OCI-LY1 (cell line): ENCODE results near the gene CALM3.

Experiments
- H2AFZ ChIP-seq: fragments of 200-600 bp; sonication (generic), shearing (Covaris generic); 2 replicates; pipeline ENCODE4 v1.6.0; 2014; ENCODE audit warnings: antibody characterized with exemption, mild to moderate bottlenecking, low read length
- H3F3A ChIP-seq: fragments of 200-600 bp; sonication (generic), shearing (Covaris generic); 2 replicates; pipeline ENCODE4 v1.6.0; 2014; ENCODE audit warnings: mild to moderate bottlenecking, antibody characterized with exemption, low read length, moderate library complexity; ENCODE audit not compliant: insufficient read depth
- H3K27ac ChIP-seq: fragments of 200-600 bp; sonication (generic); 2 replicates; pipeline ENCODE4 v1.5.1; 2014; ENCODE audit warnings: low read length, mixed run types, mild to moderate bottlenecking, low read depth; ENCODE audit not compliant: poor library complexity, severe bottlenecking
- H3K27me3 ChIP-seq: fragments of 200-600 bp; sonication (generic); 2 replicates; pipeline ENCODE4 v1.6.0; 2014; ENCODE audit warnings: antibody characterized with exemption, mild to moderate bottlenecking, low read length, moderate library complexity; ENCODE audit not compliant: insufficient read depth
- H3K36me3 ChIP-seq: fragments of 200-600 bp; sonication (generic); 2 replicates; pipeline ENCODE4 v1.6.1; 2014; ENCODE audit warnings: mild to moderate bottlenecking, antibody characterized with exemption, low read length, moderate library complexity, mixed read lengths; ENCODE audit not compliant: insufficient read depth
- H3K4me1 ChIP-seq: fragments of 200-600 bp; sonication (generic); 2 replicates; pipeline ENCODE4 v1.5.1; 2014; ENCODE audit warnings: mild to moderate bottlenecking, low read length, moderate library complexity; ENCODE audit not compliant: insufficient read depth, severe bottlenecking
- H3K4me2 ChIP-seq: fragments of 200-600 bp; sonication (generic), shearing (Covaris generic); 2 replicates; pipeline ENCODE4 v1.6.1; 2014; ENCODE audit warnings: low read length
- H3K4me3 ChIP-seq: fragments of 200-600 bp; sonication (generic); 2 replicates; pipeline ENCODE4 v1.5.1; 2014; ENCODE audit warnings: low read length, low read depth, mild to moderate bottlenecking, mixed read lengths; ENCODE audit not compliant: poor library complexity, severe bottlenecking
- H3K79me2 ChIP-seq: fragments of 200-600 bp; shearing (Covaris generic); 2 replicates; pipeline ENCODE4 v1.6.1; 2016; ENCODE audit warnings: mixed run types, low read length, mixed read lengths; ENCODE audit not compliant: insufficient read depth
- H3K9ac ChIP-seq: fragments of 200-600 bp; sonication (generic), shearing (Covaris generic); 2 replicates; pipeline ENCODE4 v1.6.1; 2014; ENCODE audit warnings: mild to moderate bottlenecking, low read length, mixed read lengths
- H3K9me2 ChIP-seq: fragments of 200-600 bp; sonication (generic), shearing (Covaris generic); 2 replicates; pipeline ENCODE4 v1.6.1; 2014; ENCODE audit warnings: low read depth, mild to moderate bottlenecking, low read length, mixed read lengths
- H3K9me3 ChIP-seq: fragments of 200-600 bp; shearing (Covaris generic); 2 replicates; pipeline ENCODE4 v1.6.1; 2014; ENCODE audit warnings: low read length, mixed read lengths
- H4K20me1 ChIP-seq: fragments of 200-600 bp; sonication (generic), shearing (Covaris generic); 2 replicates; pipeline ENCODE4 v1.6.0; 2016; ENCODE audit warnings: mild to moderate bottlenecking, low read length; ENCODE audit not compliant: insufficient read depth
- CTCF ChIP-seq: fragments of 200-600 bp; sonication (generic), shearing (Covaris generic); IDR thresholded peaks from 2 replicates; pipeline ENCODE4 v1.5.1; 2017; ENCODE audit warnings: mild to moderate bottlenecking, antibody characterized with exemption, low read length, moderate library complexity, mixed read lengths
- EZH2 ChIP-seq: fragments of 200-600 bp; sonication (generic), shearing (Covaris generic); IDR thresholded peaks from 2 replicates; pipeline ENCODE4 v1.8.0; 2017; ENCODE audit warnings: borderline replicate concordance, mixed run types, mild to moderate bottlenecking, antibody characterized with exemption, low read length, moderate library complexity, mixed read lengths

The CALM3 gene

GRCh38 chr19:46629546-46630025 lies 28.5 kb downstream of the CALM3 start:
- H3K9ac ChIP-seq: no peak overlapping the region
- H3K27me3 ChIP-seq: peaks cover 21% of the 10 kb centered on the region

GRCh38 chr19:46630586-46631205 lies 29.6 kb downstream of the CALM3 start:
- no peak overlapping the region for H3K4me2 ChIP-seq

More at GRCh38 chr19:46629546-46630025, 28.5 kb downstream of the CALM3 start:
- Histone ChIP-seq H3K4me2 (no peak overlapping the region), H3K27ac (no peak overlapping the region), H3K9me3 (no peaks in the 10 kb centered on the region), H4K20me1 (no peaks in the 10 kb centered on the region), H3K9me2 (no peaks in the 10 kb centered on the region), H3F3A (no peaks in the 10 kb centered on the region), H3K36me3 (no peaks in the 10 kb centered on the region), H3K79me2 (no peaks in the 10 kb centered on the region), H3K4me1 (peaks cover 10% of the 10 kb centered on the region), H2AFZ (no peak overlapping the region), H3K4me3 (no peak overlapping the region)
- TF ChIP-seq CTCF (no peak), EZH2 (no peak)

GRCh38 chr19:46631481-46631880 lies 30.4 kb downstream of the CALM3 start:
- Histone ChIP-seq H3K36me3 (no peaks in the 10 kb centered on the region), H3K9me3 (no peaks in the 10 kb centered on the region), H3K27ac (no peak overlapping the region), H3K79me2 (no peaks in the 10 kb centered on the region), H3K9me2 (no peaks in the 10 kb centered on the region), H4K20me1 (no peaks in the 10 kb centered on the region), H3K4me3 (no peak overlapping the region), H3K4me2 (no peak overlapping the region), H3K9ac (no peak overlapping the region), H3F3A (peaks cover 4% of the 10 kb centered on the region; the same call in 1 of the 2 replicates), H3K27me3 (peaks cover 15% of the 10 kb centered on the region), H3K4me1 (peaks cover 16% of the 10 kb centered on the region), H2AFZ (no peak overlapping the region)
- no peak for TF ChIP-seq EZH2
- no peak for TF ChIP-seq CTCF

More at GRCh38 chr19:46630586-46631205, 29.6 kb downstream of the CALM3 start:
- H4K20me1 ChIP-seq: no peaks in the 10 kb centered on the region
- H3K4me3 ChIP-seq: no peak overlapping the region
- no peaks in the 10 kb centered on the region for H3K79me2 ChIP-seq
- H3K27me3 ChIP-seq: peaks cover 18% of the 10 kb centered on the region
- H2AFZ ChIP-seq: no peak overlapping the region
- H3K36me3 ChIP-seq: no peaks in the 10 kb centered on the region
- H3K9me2 ChIP-seq: no peaks in the 10 kb centered on the region
- H3F3A ChIP-seq: no peaks in the 10 kb centered on the region
- H3K27ac ChIP-seq: no peak overlapping the region
- TF ChIP-seq CTCF (no peak), EZH2 (no peak)
- no peaks in the 10 kb centered on the region for H3K9me3 ChIP-seq
- H3K4me1 ChIP-seq: peaks cover 10% of the 10 kb centered on the region
- no peak overlapping the region for H3K9ac ChIP-seq
